GM23338 (cell line): Measurements from ENCODE around the gene SETBP1. TPM values are rescaled to one million over a fixed set of nuclear protein-coding genes. Genes with fewer than 3 reads are reported as not detected.

Experiments
- ATAC-seq: fragments of 200-7000 bp; cut with Tn5 transposase; 3 replicates; pipeline ENCODE4 v1.9.1; 2020
- DNase-seq: peaks from one replicate; pipeline ENCODE4 v3.0.0-alpha.2; 2015; ENCODE audit warnings: low spot score
- H2AFZ ChIP-seq: fragments of 200-600 bp; sonication (generic); 2 replicates; pipeline ENCODE4 v1.8.0; 2016; ENCODE audit warnings: antibody characterized with exemption, mild to moderate bottlenecking, moderate library complexity
- H3F3A ChIP-seq: fragments of 200-600 bp; sonication (generic); replicated peaks from 2 replicates; pipeline ENCODE4 v1.8.0; 2017; ENCODE audit warnings: antibody characterized with exemption, mixed run types, low read depth
- H3K27ac ChIP-seq: fragments of 200-600 bp; sonication (generic); 2 replicates; pipeline ENCODE4 v1.6.1; 2016; ENCODE audit warnings: low read depth
- H3K27me3 ChIP-seq: fragments of 200-600 bp; sonication (generic); 2 replicates; pipeline ENCODE4 v1.8.0; 2016; ENCODE audit warnings: mild to moderate bottlenecking, mixed run types, moderate library complexity; ENCODE audit not compliant: insufficient read depth
- H3K36me3 ChIP-seq: fragments of 200-600 bp; sonication (generic); 2 replicates; pipeline ENCODE4 v1.8.0; 2016; ENCODE audit warnings: mild to moderate bottlenecking; ENCODE audit not compliant: insufficient read depth
- H3K4me1 ChIP-seq: fragments of 200-600 bp; sonication (generic); 2 replicates; pipeline ENCODE4 v1.8.0; 2016; ENCODE audit warnings: mild to moderate bottlenecking, moderate library complexity; ENCODE audit not compliant: insufficient read depth
- H3K4me2 ChIP-seq: fragments of 200-600 bp; sonication (generic); 2 replicates; pipeline ENCODE4 v1.7.1; 2017; ENCODE audit warnings: mixed run types
- H3K4me3 ChIP-seq: fragments of 200-600 bp; sonication (generic); 2 replicates; pipeline ENCODE4 v1.6.1; 2016; ENCODE audit warnings: mixed run types
- H3K79me2 ChIP-seq: fragments of 200-600 bp; sonication (generic); replicated peaks from 2 replicates; pipeline ENCODE4 v1.8.0; 2017; ENCODE audit warnings: mild to moderate bottlenecking; ENCODE audit not compliant: insufficient read depth
- H3K9me2 ChIP-seq: fragments of 200-600 bp; sonication (generic); 2 replicates; pipeline ENCODE4 v1.8.0; 2017; ENCODE audit not compliant: insufficient read depth
- H4K20me1 ChIP-seq: fragments of 200-600 bp; sonication (generic); replicated peaks from 2 replicates; pipeline ENCODE4 v1.8.0; 2017; ENCODE audit warnings: mild to moderate bottlenecking; ENCODE audit not compliant: insufficient read depth
- H3K27ac Mint-ChIP-seq: 2 replicates; pipeline ENCODE4 v1.8.0; 2020; ENCODE audit warnings: inconsistent platforms, mild to moderate bottlenecking, moderate library complexity, mixed read lengths
- H3K27me3 Mint-ChIP-seq: 3 replicates; pipeline ENCODE4 v1.8.0; 2022; ENCODE audit warnings: low read depth, mild to moderate bottlenecking, moderate library complexity, mixed read lengths, inconsistent platforms; ENCODE audit not compliant: insufficient read depth, poor library complexity
- H3K36me3 Mint-ChIP-seq: 3 replicates; pipeline ENCODE4 v1.8.0; 2021; ENCODE audit warnings: low read depth, mild to moderate bottlenecking, inconsistent platforms, moderate library complexity, mixed read lengths
- H3K4me1 Mint-ChIP-seq: 3 replicates; pipeline ENCODE4 v1.8.0; 2020; ENCODE audit warnings: mild to moderate bottlenecking, inconsistent platforms, mixed read lengths
- H3K4me3 Mint-ChIP-seq: 3 replicates; pipeline ENCODE4 v1.8.0; 2021; ENCODE audit warnings: moderate library complexity, mild to moderate bottlenecking, inconsistent platforms, mixed read lengths
- H3K9me3 Mint-ChIP-seq: 3 replicates; pipeline ENCODE4 v1.8.0; 2020; ENCODE audit warnings: moderate library complexity, mild to moderate bottlenecking, inconsistent platforms, mixed read lengths
- CREB1 ChIP-seq: fragments of 250-450 bp; sonication (Bioruptor Pico); IDR thresholded peaks from 2 replicates; pipeline ENCODE4 v1.5.0; 2020; ENCODE audit warnings: low read depth, mild to moderate bottlenecking, moderate library complexity
- CTCF ChIP-seq, 2 experiments: fragments of 200-600 bp in 1 of 2; sonication (generic) in 1 of 2; conservative IDR thresholded peaks; 2 replicates each; pipeline versions ENCODE4 v1.5.1 to v1.6.1; 2016 to 2017; ENCODE audit warnings: antibody characterized with exemption in 2 of 2, low read depth in 2 of 2, mild to moderate bottlenecking in 2 of 2, moderate library complexity in 1 of 2
- ETS1 ChIP-seq: IDR thresholded peaks from 2 replicates; pipeline ENCODE4 v1.6.1; 2016; ENCODE audit warnings: antibody characterized with exemption
- EZH2 ChIP-seq: fragments of 200-600 bp; sonication (generic); IDR thresholded peaks from one replicate; pipeline ENCODE4 v1.8.0; 2017; ENCODE audit warnings: antibody characterized with exemption, mild to moderate bottlenecking, low read depth; ENCODE audit not compliant: unreplicated experiment
- EZH2phosphoT487 ChIP-seq: fragments of 200-600 bp; sonication (generic); IDR thresholded peaks from one replicate; pipeline ENCODE4 v1.8.1; 2018; ENCODE audit warnings: antibody characterized with exemption; ENCODE audit not compliant: unreplicated experiment
- JUNB ChIP-seq: IDR thresholded peaks from one replicate; pipeline ENCODE4 v1.6.1; 2016; ENCODE audit warnings: antibody characterized with exemption; ENCODE audit not compliant: unreplicated experiment
- NANOG ChIP-seq: IDR thresholded peaks from 2 replicates; pipeline ENCODE4 v1.6.1; 2016; ENCODE audit warnings: antibody characterized with exemption, borderline replicate concordance
- POLR2AphosphoS5 ChIP-seq: IDR thresholded peaks from 2 replicates; pipeline ENCODE4 v1.6.1; 2016; ENCODE audit warnings: antibody characterized with exemption, low read depth
- REST ChIP-seq: IDR thresholded peaks from one replicate; pipeline ENCODE4 v1.6.1; 2018; ENCODE audit warnings: antibody characterized with exemption; ENCODE audit not compliant: unreplicated experiment
- STAT1 ChIP-seq: IDR thresholded peaks from one replicate; pipeline ENCODE4 v1.6.1; 2016; ENCODE audit warnings: antibody characterized with exemption; ENCODE audit not compliant: unreplicated experiment
- ZNF114 ChIP-seq: fragments of 250-450 bp; sonication (Bioruptor Pico); IDR thresholded peaks from 2 replicates; pipeline ENCODE4 v1.5.0; 2020; ENCODE audit warnings: mild to moderate bottlenecking, moderate library complexity
- ZNF331 ChIP-seq: fragments of 250-450 bp; sonication (Bioruptor Pico); IDR thresholded peaks from 2 replicates; pipeline ENCODE4 v1.5.0; 2020; ENCODE audit warnings: low read depth, mild to moderate bottlenecking, moderate library complexity
- polyA plus RNA-seq: library from polyadenylated mRNA; unstranded; fragments of >200 nt; fragmentation: Nextera tagmentation; extraction: Ambion mirVana; gene quantifications from 2 replicates; pipeline ENCODE4 v1.2.1, GENCODE V29; 2016
- total RNA-seq: library from RNA; depleted of rRNA; stranded (reverse); fragments of >200 nt; shearing (Covaris generic); gene quantifications from 2 replicates; pipeline ENCODE4 v1.2.3, GENCODE V29; 2014
- TF ChIP-seq, protein P1 (sequence below): fragments of 250-450 bp; sonication (Bioruptor Pico); IDR thresholded peaks from 2 replicates; pipeline ENCODE4 v1.5.0; 2020; ENCODE audit warnings: mild to moderate bottlenecking, moderate library complexity

The SETBP1 gene
- total and polyA plus RNA-seq, 2 experiments from 2014 or later: 1.6 to 5.5 TPM

GRCh38 chr18:44826418-44827259, 146.0 kb downstream of the SETBP1 start:
- H3K36me3 Mint-ChIP-seq: no peaks in the 10 kb centered on the region
- Histone ChIP-seq H2AFZ (no peak overlapping the region), H4K20me1 (no peaks in the 10 kb centered on the region), H3K4me1 (no peaks in the 10 kb centered on the region; the same call in 1 of the 2 replicates), H3K4me3 (no peak overlapping the region), H3K27ac (no peak overlapping the region), H3K4me2 (no peak overlapping the region), H3F3A (no peaks in the 10 kb centered on the region), H3K36me3 (no peaks in the 10 kb centered on the region), H3K79me2 (no peaks in the 10 kb centered on the region), H3K9me2 (peaks cover 19% of the 10 kb centered on the region; the same call in 1 of the 2 replicates), H3K27me3 (no peaks in the 10 kb centered on the region)
- peaks cover 21% of the 10 kb centered on the region for H3K4me1 Mint-ChIP-seq
- peaks cover 5% of the 10 kb centered on the region for H3K27me3 Mint-ChIP-seq
- no peak overlapping the region for H3K4me3 Mint-ChIP-seq
- DNase-seq: no peak
- peak; percentile 86 for ATAC-seq
- H3K27ac Mint-ChIP-seq: peak overlapping the region; percentile 21; the same call in 1 of the 2 replicates
- TF ChIP-seq EZH2: no peak
- no peak for TF ChIP-seq JUNB
- TF ChIP-seq ZNF114 (CRISPR knock-in tag): no peak
- no peak for TF ChIP-seq EZH2phosphoT487
- TF ChIP-seq, protein P1, sequence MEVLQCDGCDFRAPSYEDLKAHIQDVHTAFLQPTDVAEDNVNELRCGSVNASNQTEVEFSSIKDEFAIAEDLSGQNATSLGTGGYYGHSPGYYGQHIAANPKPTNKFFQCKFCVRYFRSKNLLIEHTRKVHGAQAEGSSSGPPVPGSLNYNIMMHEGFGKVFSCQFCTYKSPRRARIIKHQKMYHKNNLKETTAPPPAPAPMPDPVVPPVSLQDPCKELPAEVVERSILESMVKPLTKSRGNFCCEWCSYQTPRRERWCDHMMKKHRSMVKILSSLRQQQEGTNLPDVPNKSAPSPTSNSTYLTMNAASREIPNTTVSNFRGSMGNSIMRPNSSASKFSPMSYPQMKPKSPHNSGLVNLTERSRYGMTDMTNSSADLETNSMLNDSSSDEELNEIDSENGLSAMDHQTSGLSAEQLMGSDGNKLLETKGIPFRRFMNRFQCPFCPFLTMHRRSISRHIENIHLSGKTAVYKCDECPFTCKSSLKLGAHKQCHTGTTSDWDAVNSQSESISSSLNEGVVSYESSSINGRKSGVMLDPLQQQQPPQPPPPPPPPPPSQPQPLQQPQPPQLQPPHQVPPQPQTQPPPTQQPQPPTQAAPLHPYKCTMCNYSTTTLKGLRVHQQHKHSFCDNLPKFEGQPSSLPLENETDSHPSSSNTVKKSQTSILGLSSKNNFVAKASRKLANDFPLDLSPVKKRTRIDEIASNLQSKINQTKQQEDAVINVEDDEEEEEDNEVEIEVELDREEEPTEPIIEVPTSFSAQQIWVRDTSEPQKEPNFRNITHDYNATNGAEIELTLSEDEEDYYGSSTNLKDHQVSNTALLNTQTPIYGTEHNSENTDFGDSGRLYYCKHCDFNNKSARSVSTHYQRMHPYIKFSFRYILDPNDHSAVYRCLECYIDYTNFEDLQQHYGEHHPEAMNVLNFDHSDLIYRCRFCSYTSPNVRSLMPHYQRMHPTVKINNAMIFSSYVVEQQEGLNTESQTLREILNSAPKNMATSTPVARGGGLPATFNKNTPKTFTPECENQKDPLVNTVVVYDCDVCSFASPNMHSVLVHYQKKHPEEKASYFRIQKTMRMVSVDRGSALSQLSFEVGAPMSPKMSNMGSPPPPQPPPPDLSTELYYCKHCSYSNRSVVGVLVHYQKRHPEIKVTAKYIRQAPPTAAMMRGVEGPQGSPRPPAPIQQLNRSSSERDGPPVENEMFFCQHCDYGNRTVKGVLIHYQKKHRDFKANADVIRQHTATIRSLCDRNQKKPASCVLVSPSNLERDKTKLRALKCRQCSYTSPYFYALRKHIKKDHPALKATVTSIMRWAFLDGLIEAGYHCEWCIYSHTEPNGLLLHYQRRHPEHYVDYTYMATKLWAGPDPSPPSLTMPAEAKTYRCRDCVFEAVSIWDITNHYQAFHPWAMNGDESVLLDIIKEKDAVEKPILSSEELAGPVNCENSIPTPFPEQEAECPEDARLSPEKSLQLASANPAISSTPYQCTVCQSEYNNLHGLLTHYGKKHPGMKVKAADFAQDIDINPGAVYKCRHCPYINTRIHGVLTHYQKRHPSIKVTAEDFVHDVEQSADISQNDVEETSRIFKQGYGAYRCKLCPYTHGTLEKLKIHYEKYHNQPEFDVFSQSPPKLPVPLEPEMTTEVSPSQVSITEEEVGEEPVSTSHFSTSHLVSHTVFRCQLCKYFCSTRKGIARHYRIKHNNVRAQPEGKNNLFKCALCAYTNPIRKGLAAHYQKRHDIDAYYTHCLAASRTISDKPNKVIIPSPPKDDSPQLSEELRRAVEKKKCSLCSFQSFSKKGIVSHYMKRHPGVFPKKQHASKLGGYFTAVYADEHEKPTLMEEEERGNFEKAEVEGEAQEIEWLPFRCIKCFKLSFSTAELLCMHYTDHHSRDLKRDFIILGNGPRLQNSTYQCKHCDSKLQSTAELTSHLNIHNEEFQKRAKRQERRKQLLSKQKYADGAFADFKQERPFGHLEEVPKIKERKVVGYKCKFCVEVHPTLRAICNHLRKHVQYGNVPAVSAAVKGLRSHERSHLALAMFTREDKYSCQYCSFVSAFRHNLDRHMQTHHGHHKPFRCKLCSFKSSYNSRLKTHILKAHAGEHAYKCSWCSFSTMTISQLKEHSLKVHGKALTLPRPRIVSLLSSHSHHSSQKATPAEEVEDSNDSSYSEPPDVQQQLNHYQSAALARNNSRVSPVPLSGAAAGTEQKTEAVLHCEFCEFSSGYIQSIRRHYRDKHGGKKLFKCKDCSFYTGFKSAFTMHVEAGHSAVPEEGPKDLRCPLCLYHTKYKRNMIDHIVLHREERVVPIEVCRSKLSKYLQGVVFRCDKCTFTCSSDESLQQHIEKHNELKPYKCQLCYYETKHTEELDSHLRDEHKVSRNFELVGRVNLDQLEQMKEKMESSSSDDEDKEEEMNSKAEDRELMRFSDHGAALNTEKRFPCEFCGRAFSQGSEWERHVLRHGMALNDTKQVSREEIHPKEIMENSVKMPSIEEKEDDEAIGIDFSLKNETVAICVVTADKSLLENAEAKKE (CRISPR knock-in tag): no peak
- TF ChIP-seq REST: no peak
- TF ChIP-seq CTCF (conservative IDR thresholded peaks at IDR 0.05; ENCODE audit: low read depth in 2 of 2): no peak
- TF ChIP-seq POLR2AphosphoS5: no peak
- TF ChIP-seq ETS1: no peak
- TF ChIP-seq CREB1 (CRISPR knock-in tag): no peak
- no peak for TF ChIP-seq STAT1
- TF ChIP-seq NANOG: no peak
- TF ChIP-seq ZNF331 (CRISPR knock-in tag): no peak
- H3K9me3 Mint-ChIP-seq: no peaks in the 10 kb centered on the region
